ENCODE measurements around the gene SKAP2.

- no peak for TF ChIP-seq JUNB (IDR thresholded peaks at IDR 0.05; ENCODE audit: unreplicated experiment)
- TF ChIP-seq EZH2phosphoT487 (IDR thresholded peaks at IDR 0.05; ENCODE audit: unreplicated experiment): no peak
- no peak for TF ChIP-seq CTCF (conservative IDR thresholded peaks at IDR 0.05; ENCODE audit: low read depth in 2 of 2)
- no peak for TF ChIP-seq POLR2AphosphoS5 (IDR thresholded peaks at IDR 0.05; ENCODE audit: low read depth)
- TF ChIP-seq CREB1 (CRISPR knock-in tag; IDR thresholded peaks at IDR 0.05; ENCODE audit: low read depth): no peak
- no peak for TF ChIP-seq EZH2 (IDR thresholded peaks at IDR 0.05; ENCODE audit: low read depth, unreplicated experiment)
Observed at GRCh38 chr7:26631601-26632000, 232.8 kb downstream of the SKAP2 start.

Data from GM23338 (cell line).